GM21447 (cell line): ENCODE data around the gene TRIM32.

Source experiments
- ATAC-seq: cut with Tn5 transposase; IDR thresholded peaks from one replicate; pipeline ENCODE4 v1.9.1; 2021; ENCODE audit not compliant: unreplicated experiment

TRIM32 gene

GRCh38 chr9:116749772-116750171 is 62.7 kb downstream of the TRIM32 start:
- no peak for ATAC-seq

GRCh38 chr9:116750510-116750909 is 63.4 kb downstream of the TRIM32 start:
- ATAC-seq: no peak
